GM23248 (cell line): ENCODE results near the gene NBEAL2.

Source experiments
- EZH2 ChIP-seq: fragments of 200-600 bp; sonication (generic); IDR thresholded peaks from 2 replicates; pipeline ENCODE4 v1.6.1; 2018; ENCODE audit warnings: antibody characterized with exemption, mild to moderate bottlenecking; ENCODE audit not compliant: insufficient read depth, poor library complexity, severe bottlenecking
- EZH2phosphoT487 ChIP-seq: fragments of 200-600 bp; sonication (generic); IDR thresholded peaks from 2 replicates; pipeline ENCODE4 v1.6.1; 2018; ENCODE audit warnings: antibody characterized with exemption, moderate library complexity, mild to moderate bottlenecking, low read depth; ENCODE audit not compliant: insufficient read depth

GRCh38 chr3:46950650-46951241 is 28.7 kb upstream of the NBEAL2 start:
- TF ChIP-seq EZH2 (no peak), EZH2phosphoT487 (no peak)
